HepG2 (cell line): ENCODE results near the gene CFAP69.

Source experiments
- ATF4 ChIP-seq, 2 experiments: fragments of 450-650 bp in 1 of 2; sonication (generic) in 1 of 2; formaldehyde crosslinking; IDR thresholded peaks; 2 replicates each; pipeline versions ENCODE4 v1.5.0 to v1.8.0; 2020 to 2022; ENCODE audit warnings: mild to moderate bottlenecking in 1 of 2, missing genetic modification reagents in 1 of 2
- CBX5 ChIP-seq: sonication (generic); formaldehyde crosslinking; IDR thresholded peaks from 2 replicates; pipeline ENCODE4 v1.4.0; 2020; ENCODE audit warnings: missing genetic modification reagents, borderline replicate concordance
- CEBPB ChIP-seq: IDR thresholded peaks from 2 replicates; pipeline ENCODE4 v1.6.1; 2011; ENCODE audit warnings: low read depth, low read length, improper control_type of control experiment, borderline replicate concordance
- CEBPG ChIP-seq: IDR thresholded peaks from 2 replicates; pipeline ENCODE4 v1.6.1; 2016
- KDM5A ChIP-seq: fragments of 200-600 bp; sonication (generic); IDR thresholded peaks from 2 replicates; pipeline ENCODE4 v1.7.0; 2018; ENCODE audit warnings: antibody characterized with exemption, mild to moderate bottlenecking, low read length, borderline replicate concordance
- POLR2A ChIP-seq, 2 experiments: IDR thresholded peaks; 2 replicates each; pipeline ENCODE4 v1.6.1; 2011; ENCODE audit warnings: low read depth in 2 of 2, low read length in 2 of 2, mild to moderate bottlenecking in 1 of 2, moderate library complexity in 1 of 2; ENCODE audit not compliant: insufficient read depth in 1 of 2
- RFX5 ChIP-seq: IDR thresholded peaks from 2 replicates; pipeline ENCODE4 v1.6.1; 2011; ENCODE audit warnings: low read depth, low read length, improper control_type of control experiment
- SNRNP70 ChIP-seq: fragments of 200-400 bp; formaldehyde crosslinking; IDR thresholded peaks from 2 replicates; pipeline ENCODE4 v1.6.1; 2017; ENCODE audit warnings: mild to moderate bottlenecking, low read depth, low read length, moderate library complexity
- TAF1 ChIP-seq: sonication (generic); formaldehyde crosslinking; IDR thresholded peaks from 2 replicates; pipeline ENCODE4 v1.4.0; 2020; ENCODE audit warnings: missing genetic modification reagents
- TEAD2 ChIP-seq: sonication (generic); formaldehyde crosslinking; IDR thresholded peaks from 2 replicates; pipeline ENCODE4 v1.9.0; 2021; ENCODE audit warnings: missing genetic modification reagents
- ZBTB3 ChIP-seq: sonication (generic); formaldehyde crosslinking; IDR thresholded peaks from 2 replicates; pipeline ENCODE4 v1.4.0; 2020; ENCODE audit warnings: low read depth, mild to moderate bottlenecking, moderate library complexity, missing genetic modification reagents, borderline replicate concordance
- ZNF180 ChIP-seq: sonication (generic); formaldehyde crosslinking; IDR thresholded peaks from 2 replicates; pipeline ENCODE4 v1.4.0; 2020; ENCODE audit warnings: low read depth, missing genetic modification reagents, borderline replicate concordance
- TF ChIP-seq, protein P1 (sequence below): sonication (generic); formaldehyde crosslinking; IDR thresholded peaks from 2 replicates; pipeline ENCODE4 v1.5.0; 2020; ENCODE audit warnings: mild to moderate bottlenecking, missing genetic modification reagents
- TF ChIP-seq, protein P2 (sequence below): sonication (generic); formaldehyde crosslinking; IDR thresholded peaks from 2 replicates; pipeline ENCODE4 v1.5.0; 2020; ENCODE audit warnings: mild to moderate bottlenecking, missing genetic modification reagents, moderate library complexity

DNA sequence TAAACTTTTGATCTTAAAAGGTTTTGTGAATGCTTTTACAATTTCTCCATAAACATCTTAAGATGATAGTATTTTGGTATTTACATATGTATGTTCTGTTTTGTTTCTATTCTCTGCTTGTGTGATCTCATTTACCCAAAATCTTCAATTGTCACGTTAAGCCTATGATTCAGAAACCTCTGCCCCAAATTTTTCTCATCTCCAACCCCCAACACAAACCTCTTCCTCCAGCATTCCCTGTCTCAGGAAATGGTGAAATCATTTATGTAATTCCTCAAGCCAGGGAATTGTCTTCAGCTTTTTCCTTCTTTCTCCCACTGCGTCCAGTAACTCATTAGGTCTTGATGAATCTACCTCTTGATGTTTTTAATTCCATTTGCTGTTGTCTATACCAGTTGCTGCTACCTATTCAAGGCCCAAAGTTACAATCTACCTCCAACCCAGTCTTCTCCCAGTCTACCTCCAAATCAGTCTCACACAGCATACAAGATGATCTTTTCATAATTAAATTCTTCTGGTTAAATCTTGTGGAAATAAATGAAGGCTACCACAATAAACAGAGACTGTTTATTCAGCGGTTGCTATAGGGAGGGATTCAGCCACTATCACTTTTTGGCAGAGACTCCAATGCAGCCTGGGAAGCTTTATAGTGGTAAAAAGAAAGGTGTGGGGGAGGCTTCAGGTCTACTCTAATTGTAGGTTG lies 5.8 kb downstream of the CFAP69 start:
- TF ChIP-seq ZBTB3 = no peak
- TF ChIP-seq, protein P1, sequence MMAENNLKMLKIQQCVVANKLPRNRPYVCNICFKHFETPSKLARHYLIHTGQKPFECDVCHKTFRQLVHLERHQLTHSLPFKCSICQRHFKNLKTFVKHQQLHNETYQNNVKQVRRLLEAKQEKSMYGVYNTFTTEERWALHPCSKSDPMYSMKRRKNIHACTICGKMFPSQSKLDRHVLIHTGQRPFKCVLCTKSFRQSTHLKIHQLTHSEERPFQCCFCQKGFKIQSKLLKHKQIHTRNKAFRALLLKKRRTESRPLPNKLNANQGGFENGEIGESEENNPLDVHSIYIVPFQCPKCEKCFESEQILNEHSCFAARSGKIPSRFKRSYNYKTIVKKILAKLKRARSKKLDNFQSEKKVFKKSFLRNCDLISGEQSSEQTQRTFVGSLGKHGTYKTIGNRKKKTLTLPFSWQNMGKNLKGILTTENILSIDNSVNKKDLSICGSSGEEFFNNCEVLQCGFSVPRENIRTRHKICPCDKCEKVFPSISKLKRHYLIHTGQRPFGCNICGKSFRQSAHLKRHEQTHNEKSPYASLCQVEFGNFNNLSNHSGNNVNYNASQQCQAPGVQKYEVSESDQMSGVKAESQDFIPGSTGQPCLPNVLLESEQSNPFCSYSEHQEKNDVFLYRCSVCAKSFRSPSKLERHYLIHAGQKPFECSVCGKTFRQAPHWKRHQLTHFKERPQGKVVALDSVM (CRISPR knock-in tag) = no peak
- TF ChIP-seq CEBPG (CRISPR knock-in tag) = no peak
- no peak for TF ChIP-seq SNRNP70
- no peak for TF ChIP-seq TAF1 (CRISPR knock-in tag)
- TF ChIP-seq TEAD2 (CRISPR knock-in tag) = no peak
- no peak for TF ChIP-seq POLR2A (IDR thresholded peaks at IDR 0.05; ENCODE audit: insufficient read depth in 1 of 2, low read depth in 2 of 2, low read length in 2 of 2)
- TF ChIP-seq KDM5A = no peak
- TF ChIP-seq RFX5 = no peak
- TF ChIP-seq, protein P2, sequence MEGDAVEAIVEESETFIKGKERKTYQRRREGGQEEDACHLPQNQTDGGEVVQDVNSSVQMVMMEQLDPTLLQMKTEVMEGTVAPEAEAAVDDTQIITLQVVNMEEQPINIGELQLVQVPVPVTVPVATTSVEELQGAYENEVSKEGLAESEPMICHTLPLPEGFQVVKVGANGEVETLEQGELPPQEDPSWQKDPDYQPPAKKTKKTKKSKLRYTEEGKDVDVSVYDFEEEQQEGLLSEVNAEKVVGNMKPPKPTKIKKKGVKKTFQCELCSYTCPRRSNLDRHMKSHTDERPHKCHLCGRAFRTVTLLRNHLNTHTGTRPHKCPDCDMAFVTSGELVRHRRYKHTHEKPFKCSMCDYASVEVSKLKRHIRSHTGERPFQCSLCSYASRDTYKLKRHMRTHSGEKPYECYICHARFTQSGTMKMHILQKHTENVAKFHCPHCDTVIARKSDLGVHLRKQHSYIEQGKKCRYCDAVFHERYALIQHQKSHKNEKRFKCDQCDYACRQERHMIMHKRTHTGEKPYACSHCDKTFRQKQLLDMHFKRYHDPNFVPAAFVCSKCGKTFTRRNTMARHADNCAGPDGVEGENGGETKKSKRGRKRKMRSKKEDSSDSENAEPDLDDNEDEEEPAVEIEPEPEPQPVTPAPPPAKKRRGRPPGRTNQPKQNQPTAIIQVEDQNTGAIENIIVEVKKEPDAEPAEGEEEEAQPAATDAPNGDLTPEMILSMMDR (CRISPR knock-in tag) = no peak
- TF ChIP-seq ATF4 (CRISPR knock-in tag; IDR thresholded peaks at IDR 0.05) = no peak
- TF ChIP-seq CEBPB = no peak
- TF ChIP-seq ZNF180 (CRISPR knock-in tag) = no peak
- no peak for TF ChIP-seq CBX5
